H9 (cell line): Measurements from ENCODE around the gene DOK1. TPM values are rescaled to one million over a fixed set of nuclear protein-coding genes. Genes with fewer than 3 reads are reported as not detected.

Experiments used
- DNase-seq: peaks from one replicate; pipeline ENCODE4 v3.0.0-alpha.2; 2017
- H2AFZ ChIP-seq: one replicate; pipeline ENCODE4 v1.6.1; 2013; ENCODE audit warnings: mild to moderate bottlenecking, low read length, control low read depth, moderate library complexity
- H2AK5ac ChIP-seq: 2 replicates; pipeline ENCODE4 v1.6.1; 2013; ENCODE audit warnings: low read length, control low read depth, mixed read lengths; ENCODE audit not compliant: insufficient read length
- H2BK120ac ChIP-seq: one replicate; pipeline ENCODE4 v1.6.1; 2013; ENCODE audit warnings: low read depth, mild to moderate bottlenecking, low read length, control low read depth, inconsistent platforms; ENCODE audit not compliant: poor library complexity, severe bottlenecking
- H2BK12ac ChIP-seq: 2 replicates; pipeline ENCODE4 v1.6.1; 2013; ENCODE audit warnings: low read length, control low read depth, mixed read lengths, low read depth; ENCODE audit not compliant: insufficient read length
- H2BK15ac ChIP-seq: 2 replicates; pipeline ENCODE4 v1.6.1; 2013; ENCODE audit warnings: low read depth, low read length, control low read depth
- H2BK20ac ChIP-seq: one replicate; pipeline ENCODE4 v1.6.1; 2013; ENCODE audit warnings: low read depth, mild to moderate bottlenecking, low read length, control low read depth, inconsistent platforms; ENCODE audit not compliant: poor library complexity, severe bottlenecking
- H2BK5ac ChIP-seq: 2 replicates; pipeline ENCODE4 v1.6.1; 2013; ENCODE audit warnings: low read length, control low read depth, mixed read lengths; ENCODE audit not compliant: insufficient read length
- H3K14ac ChIP-seq: 2 replicates; pipeline ENCODE4 v1.6.1; 2013; ENCODE audit warnings: low read length, control low read depth; ENCODE audit not compliant: insufficient read depth
- H3K18ac ChIP-seq: 2 replicates; pipeline ENCODE4 v1.6.1; 2013; ENCODE audit warnings: low read depth, mild to moderate bottlenecking, mixed read lengths, low read length, control low read depth; ENCODE audit not compliant: insufficient read length
- H3K23ac ChIP-seq: 2 replicates; pipeline ENCODE4 v1.6.1; 2013; ENCODE audit warnings: low read length, control low read depth, mixed read lengths, low read depth; ENCODE audit not compliant: insufficient read length
- H3K23me2 ChIP-seq: 2 replicates; pipeline ENCODE4 v1.6.1; 2013; ENCODE audit warnings: low read depth, mild to moderate bottlenecking, mixed read lengths, low read length, control low read depth; ENCODE audit not compliant: insufficient read length, poor library complexity, severe bottlenecking
- H3K27ac ChIP-seq: 2 replicates; pipeline ENCODE4 v1.5.1; 2013; ENCODE audit warnings: low read length, control low read depth, mixed read lengths, low read depth; ENCODE audit not compliant: insufficient read length
- H3K27me3 ChIP-seq: 2 replicates; pipeline ENCODE4 v1.6.1; 2013; ENCODE audit warnings: low read length, control low read depth, inconsistent platforms; ENCODE audit not compliant: insufficient read depth
- H3K4ac ChIP-seq: 2 replicates; pipeline ENCODE4 v1.6.1; 2013; ENCODE audit warnings: low read depth, mild to moderate bottlenecking, control low read depth, inconsistent platforms, low read length, moderate library complexity
- H3K4me1 ChIP-seq: 2 replicates; pipeline ENCODE4 v1.6.1; 2013; ENCODE audit warnings: low read length, control low read depth, inconsistent platforms; ENCODE audit not compliant: insufficient read depth
- H3K4me2 ChIP-seq: 2 replicates; pipeline ENCODE4 v1.6.1; 2013; ENCODE audit warnings: low read length, control low read depth, mixed read lengths; ENCODE audit not compliant: insufficient read length, insufficient read depth
- H3K56ac ChIP-seq: 2 replicates; pipeline ENCODE4 v1.6.1; 2013; ENCODE audit warnings: low read depth, mild to moderate bottlenecking, mixed read lengths, low read length, control low read depth; ENCODE audit not compliant: insufficient read length
- H3K79me1 ChIP-seq: 2 replicates; pipeline ENCODE4 v1.6.1; 2013; ENCODE audit warnings: low read depth, mild to moderate bottlenecking, moderate library complexity, low read length, control low read depth, inconsistent platforms; ENCODE audit not compliant: insufficient read depth, poor library complexity, severe bottlenecking
- H3K79me2 ChIP-seq: 2 replicates; pipeline ENCODE4 v1.6.1; 2013; ENCODE audit warnings: low read length, control low read depth, inconsistent platforms; ENCODE audit not compliant: insufficient read depth
- H3K9ac ChIP-seq: 2 replicates; pipeline ENCODE4 v1.6.1; 2013; ENCODE audit warnings: low read length, control low read depth, mixed read lengths; ENCODE audit not compliant: insufficient read length; ENCODE audit errors: extremely low read depth
- H3K9me3 ChIP-seq: one replicate; pipeline ENCODE4 v1.6.1; 2013; ENCODE audit warnings: low read depth, low read length, inconsistent platforms; ENCODE audit not compliant: control insufficient read depth
- H3T11ph ChIP-seq: one replicate; pipeline ENCODE4 v1.6.1; 2013; ENCODE audit warnings: mild to moderate bottlenecking, low read length, control low read depth, inconsistent platforms
- H4K20me1 ChIP-seq: one replicate; pipeline ENCODE4 v1.6.1; 2013; ENCODE audit not compliant: control insufficient read depth, insufficient read length, insufficient read depth
- H4K5ac ChIP-seq: 2 replicates; pipeline ENCODE4 v1.6.1; 2013; ENCODE audit warnings: low read depth, mild to moderate bottlenecking, mixed read lengths, low read length, control low read depth; ENCODE audit not compliant: insufficient read length
- H4K8ac ChIP-seq: replicated peaks from 2 replicates; pipeline ENCODE4 v1.6.1; 2013; ENCODE audit warnings: low read length, control low read depth, mixed read lengths, low read depth; ENCODE audit not compliant: insufficient read length
- H4K91ac ChIP-seq: 2 replicates; pipeline ENCODE4 v1.6.1; 2013; ENCODE audit warnings: low read depth, mild to moderate bottlenecking, moderate library complexity, mixed read lengths, low read length, control low read depth; ENCODE audit not compliant: insufficient read length
- H3K27ac Mint-ChIP-seq, 3 experiments: 2 replicates in 2 of 3; 3 replicates in 1 of 3; pipeline ENCODE4 v1.8.0; 2020 to 2021; ENCODE audit warnings: mixed read lengths in 3 of 3, mild to moderate bottlenecking in 1 of 3, moderate library complexity in 1 of 3
- H3K27me3 Mint-ChIP-seq: 2 replicates; pipeline ENCODE4 v1.8.0; 2021; ENCODE audit warnings: low read depth, mild to moderate bottlenecking, moderate library complexity, mixed read lengths
- H3K36me3 Mint-ChIP-seq, 3 experiments: 2 replicates in 2 of 3; 3 replicates in 1 of 3; pipeline ENCODE4 v1.8.0; 2020 to 2021; ENCODE audit warnings: low read depth in 3 of 3, mixed read lengths in 3 of 3; ENCODE audit not compliant: insufficient read depth in 1 of 3
- H3K4me1 Mint-ChIP-seq, 2 experiments: 2 replicates each; pipeline ENCODE4 v1.8.0; 2020; ENCODE audit warnings: mixed read lengths in 2 of 2
- H3K4me3 Mint-ChIP-seq, 2 experiments: 2 replicates in 1 of 2; 3 replicates in 1 of 2; pipeline ENCODE4 v1.8.0; 2020 to 2021; ENCODE audit warnings: mild to moderate bottlenecking in 2 of 2, mixed read lengths in 2 of 2, moderate library complexity in 1 of 2
- H3K9me3 Mint-ChIP-seq, 2 experiments: 2 replicates in 1 of 2; 3 replicates in 1 of 2; pipeline ENCODE4 v1.8.0; 2020; ENCODE audit warnings: mild to moderate bottlenecking in 2 of 2, mixed read lengths in 2 of 2, moderate library complexity in 1 of 2
- CTCF ChIP-seq: fragments of 200-600 bp; sonication (generic); conservative IDR thresholded peaks from 3 replicates; pipeline ENCODE4 v1.8.0; 2021; ENCODE audit warnings: antibody characterized with exemption, mild to moderate bottlenecking
- WGBS: extraction: QIAGEN DNeasy Blood & Tissue Kit; methylation state at CpG from one replicate; pipeline ENCODE4 v1.1.7; 2013; ENCODE audit warnings: missing lambda C conversion rate, low lambda C conversion rate, mixed read lengths; ENCODE audit not compliant: insufficient read length; ENCODE audit errors: extremely low coverage; 5-methylcytosine and 5-hydroxymethylcytosine counted together
- total RNA-seq: library from RNA; stranded (reverse); gene quantifications from 2 replicates; pipeline ENCODE4 v1.2.1, GENCODE V29; 2021

The DOK1 gene
- total RNA-seq, 1 experiment from 2014 or later = 16.0 TPM

- no peak for DNase-seq
- Mint-ChIP-seq H3K9me3 (no peaks in the 10 kb centered on the region; a peak in 1 of 5 replicates), H3K27me3 (peaks cover 45% of the 10 kb centered on the region), H3K36me3 (peaks cover 23 to 30% (median 30%) of the 10 kb centered on the region in 3 experiments), H3K27ac (no peak overlapping the region), H3K4me1 (peaks cover 11 to 14% of the 10 kb centered on the region in 2 experiments), H3K4me3 (no peak overlapping the region; a peak in 1 of 5 replicates)
- peaks cover 4% of the 10 kb centered on the region for H3K79me1 ChIP-seq
- no peak overlapping the region for H2BK12ac ChIP-seq
- H3K4me1 ChIP-seq = peaks cover 4% of the 10 kb centered on the region; the same call in 1 of the 2 replicates
- no peak overlapping the region for H2BK5ac ChIP-seq
- H3K14ac ChIP-seq = no peak overlapping the region
- no peak overlapping the region for H3K4ac ChIP-seq
- H3K27me3 ChIP-seq = peaks cover 12% of the 10 kb centered on the region; the same call in 1 of the 2 replicates
- no peak overlapping the region for H4K5ac ChIP-seq
- H3T11ph ChIP-seq = no peak overlapping the region
- no peak overlapping the region for H3K18ac ChIP-seq
- H2AFZ ChIP-seq = no peak overlapping the region
- no peak overlapping the region for H3K56ac ChIP-seq
- no peak overlapping the region for H2BK120ac ChIP-seq
- H3K27ac ChIP-seq = no peak overlapping the region
- peaks cover 4% of the 10 kb centered on the region; the same call in 1 of the 2 replicates for H3K79me2 ChIP-seq
- WGBS = no CpG with 5 or more reads among the region's 9 CpGs
- no peak overlapping the region for H3K9ac ChIP-seq
- no peak overlapping the region for H3K23ac ChIP-seq
- no peak overlapping the region for H2BK20ac ChIP-seq
- no peaks in the 10 kb centered on the region for H4K20me1 ChIP-seq
- no peak overlapping the region for H2AK5ac ChIP-seq
- H4K8ac ChIP-seq = no peak overlapping the region
- peaks cover 6% of the 10 kb centered on the region for H3K23me2 ChIP-seq
- H3K4me2 ChIP-seq = no peak overlapping the region
- H3K9me3 ChIP-seq = no peaks in the 10 kb centered on the region
- TF ChIP-seq CTCF = no peak
- no peak overlapping the region for H2BK15ac ChIP-seq
- H4K91ac ChIP-seq = no peak overlapping the region
Measured at GRCh38 chr2:74524005-74524404, 30.5 kb upstream of the DOK1 start.
